Measurements from ENCODE around the gene MAP3K21. TPM values are rescaled to one million over a fixed set of nuclear protein-coding genes. Genes with fewer than 3 reads are reported as not detected.

MAP3K21 gene
- total RNA-seq, 6 experiments from 2014 or later = 0.06 to 0.09 (median 0.09) TPM; not detected in 3

DNA sequence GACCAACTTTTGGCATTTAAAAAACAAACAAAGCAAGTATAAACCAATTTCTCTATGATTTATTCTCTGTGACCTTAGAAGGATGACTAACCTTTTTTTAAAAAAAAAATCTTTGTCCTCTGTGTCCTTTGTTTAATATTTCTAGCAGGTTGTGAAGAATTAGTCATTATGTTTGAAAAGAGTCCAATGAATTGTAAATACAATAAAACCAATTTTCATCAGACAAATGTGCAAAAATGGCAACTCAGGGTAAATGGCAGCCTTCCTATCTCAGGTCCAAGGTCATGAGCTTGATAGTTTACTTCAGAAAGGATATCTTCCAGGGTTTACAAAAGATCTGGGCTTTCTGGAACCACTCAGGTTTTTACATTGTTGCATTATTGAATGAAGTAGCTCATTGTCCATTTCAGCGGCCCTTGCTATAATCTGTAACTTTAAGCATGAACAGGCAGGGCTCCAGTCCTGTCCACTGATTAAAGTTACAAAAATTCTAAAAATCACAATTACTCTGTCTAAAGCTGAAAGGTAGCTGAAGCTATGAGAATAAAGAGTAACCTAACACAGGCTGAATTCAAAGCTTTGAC, 11.7 kb upstream of the MAP3K21 start:
- no peak overlapping the region for H3K27ac Mint-ChIP-seq
- TF ChIP-seq, protein P1, sequence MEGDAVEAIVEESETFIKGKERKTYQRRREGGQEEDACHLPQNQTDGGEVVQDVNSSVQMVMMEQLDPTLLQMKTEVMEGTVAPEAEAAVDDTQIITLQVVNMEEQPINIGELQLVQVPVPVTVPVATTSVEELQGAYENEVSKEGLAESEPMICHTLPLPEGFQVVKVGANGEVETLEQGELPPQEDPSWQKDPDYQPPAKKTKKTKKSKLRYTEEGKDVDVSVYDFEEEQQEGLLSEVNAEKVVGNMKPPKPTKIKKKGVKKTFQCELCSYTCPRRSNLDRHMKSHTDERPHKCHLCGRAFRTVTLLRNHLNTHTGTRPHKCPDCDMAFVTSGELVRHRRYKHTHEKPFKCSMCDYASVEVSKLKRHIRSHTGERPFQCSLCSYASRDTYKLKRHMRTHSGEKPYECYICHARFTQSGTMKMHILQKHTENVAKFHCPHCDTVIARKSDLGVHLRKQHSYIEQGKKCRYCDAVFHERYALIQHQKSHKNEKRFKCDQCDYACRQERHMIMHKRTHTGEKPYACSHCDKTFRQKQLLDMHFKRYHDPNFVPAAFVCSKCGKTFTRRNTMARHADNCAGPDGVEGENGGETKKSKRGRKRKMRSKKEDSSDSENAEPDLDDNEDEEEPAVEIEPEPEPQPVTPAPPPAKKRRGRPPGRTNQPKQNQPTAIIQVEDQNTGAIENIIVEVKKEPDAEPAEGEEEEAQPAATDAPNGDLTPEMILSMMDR (IDR thresholded peaks at IDR 0.05) = no peak
- peaks cover 3% of the 10 kb centered on the region; the same call in 1 of the 2 replicates for H3K27me3 Mint-ChIP-seq (ENCODE audit: insufficient read depth)
- DNase-seq = no peak
- H3K9me3 Mint-ChIP-seq = no peaks in the 10 kb centered on the region
- H3K4me1 Mint-ChIP-seq (ENCODE audit: low read depth) = no peaks in the 10 kb centered on the region
- no peak overlapping the region for H3K4me3 Mint-ChIP-seq
- H3K36me3 Mint-ChIP-seq (ENCODE audit: low read depth) = no peaks in the 10 kb centered on the region

DNA sequence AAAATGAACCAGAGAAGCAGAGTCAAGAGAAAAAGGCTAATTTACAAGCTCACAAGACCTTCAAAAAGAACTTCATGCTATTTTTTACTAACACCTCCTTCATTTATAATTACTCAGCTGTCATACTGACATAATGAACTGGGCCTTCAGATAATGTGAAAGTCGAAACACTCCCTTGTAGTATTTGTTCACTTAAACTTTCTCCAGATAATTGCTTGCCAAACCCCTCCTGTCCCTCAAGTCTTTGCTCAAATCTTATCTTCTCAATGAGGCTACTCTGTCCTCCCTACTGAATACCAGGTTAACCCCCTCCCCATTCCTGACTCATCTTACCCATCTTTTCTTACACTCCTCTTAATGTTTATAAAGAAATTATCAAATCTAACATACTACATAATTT, 11.1 kb upstream of the MAP3K21 start:
- no peak overlapping the region for H3K27ac Mint-ChIP-seq
- no peaks in the 10 kb centered on the region for H3K36me3 Mint-ChIP-seq (ENCODE audit: low read depth)
- H3K9me3 Mint-ChIP-seq = no peaks in the 10 kb centered on the region
- H3K4me1 Mint-ChIP-seq (ENCODE audit: low read depth) = no peaks in the 10 kb centered on the region
- H3K27me3 Mint-ChIP-seq (ENCODE audit: insufficient read depth) = 0 out of 2 replicates have a peak, but pooled peaks cover 3% of the 10 kb centered on the region
- TF ChIP-seq, protein P1 (IDR thresholded peaks at IDR 0.05) = no peak
- no peak for DNase-seq
- no peak overlapping the region for H3K4me3 Mint-ChIP-seq

DNA sequence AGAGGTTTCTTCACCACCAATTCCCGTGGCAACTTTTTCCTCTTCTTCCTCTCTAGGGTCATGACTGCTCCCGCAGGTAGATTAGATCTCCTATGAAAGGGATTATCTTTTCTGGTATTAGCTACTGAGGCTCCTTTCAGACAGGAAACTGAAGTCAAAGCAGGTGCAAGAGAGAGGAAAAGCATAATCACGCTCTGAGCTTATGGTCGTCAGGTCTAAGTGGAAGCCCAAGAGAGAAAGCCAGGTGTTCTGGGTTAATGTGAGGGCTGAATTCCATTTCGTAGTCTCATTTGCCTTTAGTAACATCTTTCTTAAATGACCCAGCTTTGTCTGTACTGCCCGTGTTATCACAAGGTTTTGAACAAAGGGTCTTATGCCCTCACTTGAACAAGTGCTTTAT, 8.3 kb upstream of the MAP3K21 start:
- Mint-ChIP-seq H3K9me3 (no peaks in the 10 kb centered on the region), H3K36me3 (ENCODE audit: low read depth) (no peaks in the 10 kb centered on the region), H3K4me3 (no peak overlapping the region), H3K27me3 (ENCODE audit: insufficient read depth) (peaks cover 9% of the 10 kb centered on the region; the same call in 1 of the 2 replicates), H3K27ac (no peak overlapping the region), H3K4me1 (ENCODE audit: low read depth) (no peaks in the 10 kb centered on the region)
- no peak for DNase-seq
- TF ChIP-seq, protein P1 (IDR thresholded peaks at IDR 0.05) = no peak

DNA sequence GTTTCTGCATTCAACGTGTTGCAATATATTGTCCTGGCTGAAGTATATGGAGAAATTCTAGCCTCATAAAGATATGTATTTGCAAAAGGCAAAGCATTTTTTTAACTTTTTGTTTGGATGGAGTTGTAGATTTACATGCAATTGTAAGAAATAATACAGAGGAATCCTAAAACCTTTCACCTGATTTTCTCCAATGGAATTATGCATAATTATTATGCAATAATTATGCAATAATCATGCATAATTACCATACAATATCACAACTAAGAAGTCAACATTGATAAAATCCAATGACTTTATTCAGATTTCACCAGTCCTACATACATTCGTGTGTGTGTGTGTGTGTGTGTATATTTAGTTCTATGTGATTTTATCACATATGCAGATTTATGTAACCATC, 7.5 kb upstream of the MAP3K21 start:
- Mint-ChIP-seq H3K27ac (no peak overlapping the region), H3K4me1 (ENCODE audit: low read depth) (no peaks in the 10 kb centered on the region), H3K36me3 (ENCODE audit: low read depth) (no peaks in the 10 kb centered on the region), H3K4me3 (no peak overlapping the region), H3K27me3 (ENCODE audit: insufficient read depth) (peaks cover 9% of the 10 kb centered on the region; the same call in 1 of the 2 replicates), H3K9me3 (no peaks in the 10 kb centered on the region)
- TF ChIP-seq, protein P1 (IDR thresholded peaks at IDR 0.05) = no peak
- no peak for DNase-seq

DNA sequence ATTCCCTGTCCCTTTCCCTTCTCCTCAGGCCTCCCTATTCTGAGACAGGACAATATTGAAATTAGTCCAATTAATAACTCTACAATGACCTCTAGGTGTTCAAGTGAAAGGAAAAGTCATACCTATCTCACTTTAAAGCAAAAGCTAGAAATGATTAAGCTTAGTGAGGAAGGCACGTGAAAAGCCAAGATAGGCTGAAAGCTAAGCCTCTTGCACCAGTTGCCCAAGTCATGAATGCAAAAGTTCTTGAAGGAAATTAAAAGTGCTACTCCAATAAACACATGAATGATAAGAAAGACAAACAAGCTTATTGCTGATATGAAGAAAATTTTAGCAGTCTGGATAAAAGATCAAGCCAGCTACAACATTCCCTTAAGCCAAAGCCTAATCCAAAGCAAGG, 3.8 kb upstream of the MAP3K21 start:
- H3K4me1 Mint-ChIP-seq (ENCODE audit: low read depth) = no peaks in the 10 kb centered on the region
- H3K27me3 Mint-ChIP-seq (ENCODE audit: insufficient read depth) = peaks cover 8% of the 10 kb centered on the region; the same call in 1 of the 2 replicates
- H3K36me3 Mint-ChIP-seq (ENCODE audit: low read depth) = no peaks in the 10 kb centered on the region
- no peak overlapping the region for H3K4me3 Mint-ChIP-seq
- no peak for DNase-seq
- TF ChIP-seq, protein P1 (IDR thresholded peaks at IDR 0.05) = no peak
- H3K9me3 Mint-ChIP-seq = no peaks in the 10 kb centered on the region
- H3K27ac Mint-ChIP-seq = no peak overlapping the region

All from HFFc6 (cell line).